ENCODE results near the gene MRPL45.

DNA sequence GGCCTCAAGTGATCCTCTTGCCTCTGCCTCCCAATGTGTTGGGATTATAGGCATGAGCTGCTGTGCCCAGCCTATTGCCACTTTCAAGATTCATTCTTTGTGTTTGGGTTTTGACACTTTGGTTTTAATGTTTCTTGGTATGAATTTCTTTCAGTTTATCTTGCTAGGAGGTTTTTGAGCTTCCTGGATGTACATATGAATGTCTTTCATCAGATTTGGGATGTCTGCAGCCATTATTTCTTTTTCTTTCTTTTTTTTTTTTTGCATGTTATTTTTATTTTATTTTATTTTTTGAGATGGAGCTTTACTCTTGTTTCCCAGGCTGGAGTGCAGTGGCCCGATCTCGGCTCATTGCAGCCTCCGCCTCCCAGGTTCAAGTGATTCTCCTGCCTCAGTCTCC lies 18.5 kb downstream of the MRPL45 start:
- no peak for TF ChIP-seq RFX5 (IDR thresholded peaks at IDR 0.05; ENCODE audit: low read depth, low read length)
- TF ChIP-seq, protein P1, sequence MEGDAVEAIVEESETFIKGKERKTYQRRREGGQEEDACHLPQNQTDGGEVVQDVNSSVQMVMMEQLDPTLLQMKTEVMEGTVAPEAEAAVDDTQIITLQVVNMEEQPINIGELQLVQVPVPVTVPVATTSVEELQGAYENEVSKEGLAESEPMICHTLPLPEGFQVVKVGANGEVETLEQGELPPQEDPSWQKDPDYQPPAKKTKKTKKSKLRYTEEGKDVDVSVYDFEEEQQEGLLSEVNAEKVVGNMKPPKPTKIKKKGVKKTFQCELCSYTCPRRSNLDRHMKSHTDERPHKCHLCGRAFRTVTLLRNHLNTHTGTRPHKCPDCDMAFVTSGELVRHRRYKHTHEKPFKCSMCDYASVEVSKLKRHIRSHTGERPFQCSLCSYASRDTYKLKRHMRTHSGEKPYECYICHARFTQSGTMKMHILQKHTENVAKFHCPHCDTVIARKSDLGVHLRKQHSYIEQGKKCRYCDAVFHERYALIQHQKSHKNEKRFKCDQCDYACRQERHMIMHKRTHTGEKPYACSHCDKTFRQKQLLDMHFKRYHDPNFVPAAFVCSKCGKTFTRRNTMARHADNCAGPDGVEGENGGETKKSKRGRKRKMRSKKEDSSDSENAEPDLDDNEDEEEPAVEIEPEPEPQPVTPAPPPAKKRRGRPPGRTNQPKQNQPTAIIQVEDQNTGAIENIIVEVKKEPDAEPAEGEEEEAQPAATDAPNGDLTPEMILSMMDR (CRISPR knock-in tag; IDR thresholded peaks at IDR 0.05) = no peak
- no peak for TF ChIP-seq POLR2AphosphoS5 (IDR thresholded peaks at IDR 0.05; ENCODE audit: low read depth, low read length)
- TF ChIP-seq CC2D1A (CRISPR knock-in tag; IDR thresholded peaks at IDR 0.05) = no peak
- no peak for TF ChIP-seq TGIF2 (CRISPR knock-in tag; IDR thresholded peaks at IDR 0.05)
- TF ChIP-seq HBP1 (CRISPR knock-in tag; IDR thresholded peaks at IDR 0.05; ENCODE audit: low read depth) = no peak
- no peak for TF ChIP-seq ZKSCAN1 (IDR thresholded peaks at IDR 0.05; ENCODE audit: low read length)
- TF ChIP-seq, protein P2, sequence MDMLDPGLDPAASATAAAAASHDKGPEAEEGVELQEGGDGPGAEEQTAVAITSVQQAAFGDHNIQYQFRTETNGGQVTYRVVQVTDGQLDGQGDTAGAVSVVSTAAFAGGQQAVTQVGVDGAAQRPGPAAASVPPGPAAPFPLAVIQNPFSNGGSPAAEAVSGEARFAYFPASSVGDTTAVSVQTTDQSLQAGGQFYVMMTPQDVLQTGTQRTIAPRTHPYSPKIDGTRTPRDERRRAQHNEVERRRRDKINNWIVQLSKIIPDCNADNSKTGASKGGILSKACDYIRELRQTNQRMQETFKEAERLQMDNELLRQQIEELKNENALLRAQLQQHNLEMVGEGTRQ (IDR thresholded peaks at IDR 0.05; ENCODE audit: low read depth, low read length) = no peak
- TF ChIP-seq, protein P2 (CRISPR knock-in tag; IDR thresholded peaks at IDR 0.05; ENCODE audit: borderline replicate concordance) = no peak
- no peak for TF ChIP-seq CREB1 (IDR thresholded peaks at IDR 0.05)
- no peak for TF ChIP-seq CREB1 (CRISPR knock-in tag; IDR thresholded peaks at IDR 0.05)
- TF ChIP-seq EHMT2 (IDR thresholded peaks at IDR 0.05; ENCODE audit: borderline replicate concordance, low read depth, low read length) = no peak
- TF ChIP-seq KDM1A (CRISPR knock-in tag; IDR thresholded peaks at IDR 0.05) = no peak
- TF ChIP-seq, protein P3, sequence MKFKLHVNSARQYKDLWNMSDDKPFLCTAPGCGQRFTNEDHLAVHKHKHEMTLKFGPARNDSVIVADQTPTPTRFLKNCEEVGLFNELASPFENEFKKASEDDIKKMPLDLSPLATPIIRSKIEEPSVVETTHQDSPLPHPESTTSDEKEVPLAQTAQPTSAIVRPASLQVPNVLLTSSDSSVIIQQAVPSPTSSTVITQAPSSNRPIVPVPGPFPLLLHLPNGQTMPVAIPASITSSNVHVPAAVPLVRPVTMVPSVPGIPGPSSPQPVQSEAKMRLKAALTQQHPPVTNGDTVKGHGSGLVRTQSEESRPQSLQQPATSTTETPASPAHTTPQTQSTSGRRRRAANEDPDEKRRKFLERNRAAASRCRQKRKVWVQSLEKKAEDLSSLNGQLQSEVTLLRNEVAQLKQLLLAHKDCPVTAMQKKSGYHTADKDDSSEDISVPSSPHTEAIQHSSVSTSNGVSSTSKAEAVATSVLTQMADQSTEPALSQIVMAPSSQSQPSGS (CRISPR knock-in tag; IDR thresholded peaks at IDR 0.05) = no peak
- TF ChIP-seq, protein P4, sequence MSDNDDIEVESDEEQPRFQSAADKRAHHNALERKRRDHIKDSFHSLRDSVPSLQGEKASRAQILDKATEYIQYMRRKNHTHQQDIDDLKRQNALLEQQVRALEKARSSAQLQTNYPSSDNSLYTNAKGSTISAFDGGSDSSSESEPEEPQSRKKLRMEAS (IDR thresholded peaks at IDR 0.05) = no peak
- TF ChIP-seq KLF13 (CRISPR knock-in tag; IDR thresholded peaks at IDR 0.05) = no peak
